Raji (cell line): ENCODE measurements around the gene OR1J2.

Source experiments
- POLR2A ChIP-seq: IDR thresholded peaks from 2 replicates; pipeline ENCODE4 v1.6.1; 2011; ENCODE audit warnings: low read depth, low read length, control low read depth; ENCODE audit not compliant: insufficient read depth

Gene OR1J2

GRCh38 chr9:122510502-122510901 lies at the start of gene OR1J2:
Gene OR1J2, plus strand, starts transcription at chr9:122510802. Its CDS starts 0 bp downstream, at chr9:122510802.
- no peak for TF ChIP-seq POLR2A

- no peak for TF ChIP-seq POLR2A
Measured at GRCh38 chr9:122463828-122464632, 46.6 kb upstream of the OR1J2 start.

- no peak for TF ChIP-seq POLR2A
Measured at GRCh38 chr9:122464633-122465567, 45.7 kb upstream of the OR1J2 start.

- no peak for TF ChIP-seq POLR2A
Measured at GRCh38 chr9:122466456-122466855, 44.1 kb upstream of the OR1J2 start.

- TF ChIP-seq POLR2A, result no peak
Measured at GRCh38 chr9:122468735-122469134, 41.9 kb upstream of the OR1J2 start.

- TF ChIP-seq POLR2A, result no peak
Measured at GRCh38 chr9:122474561-122474960, 36.0 kb upstream of the OR1J2 start.

- no peak for TF ChIP-seq POLR2A
Measured at GRCh38 chr9:122475717-122476116, 34.9 kb upstream of the OR1J2 start.

- no peak for TF ChIP-seq POLR2A
Measured at GRCh38 chr9:122477346-122477745, 33.3 kb upstream of the OR1J2 start.

GRCh38 chr9:122477826-122478225 lies 32.8 kb upstream of the OR1J2 start, which contains the start of gene OR1J1:
Gene OR1J1, minus strand, starts transcription at chr9:122477926. Its CDS starts 0 bp downstream, at chr9:122477926.
- TF ChIP-seq POLR2A, result no peak

- no peak for TF ChIP-seq POLR2A
Measured at GRCh38 chr9:122479062-122479461, 31.5 kb upstream of the OR1J2 start.

GRCh38 chr9:122498883-122499288 lies 11.7 kb upstream of the OR1J2 start:
- TF ChIP-seq POLR2A, result no peak

- TF ChIP-seq POLR2A, result no peak
Measured at GRCh38 chr9:122506964-122507363, 3.6 kb upstream of the OR1J2 start.

- no peak for TF ChIP-seq POLR2A
Measured at GRCh38 chr9:122518226-122518625, 7.6 kb downstream of the OR1J2 start.

GRCh38 chr9:122518841-122519240 lies 8.2 kb downstream of the OR1J2 start, which contains the start of gene OR1J4:
Gene OR1J4, plus strand, starts transcription at chr9:122519141. Its CDS starts 0 bp downstream, at chr9:122519141.
- TF ChIP-seq POLR2A, result no peak

GRCh38 chr9:122519376-122519775 lies 8.8 kb downstream of the OR1J2 start:
- no peak for TF ChIP-seq POLR2A
